GM12873 (cell line): ENCODE measurements around the gene TUBGCP6.

Experiments
- CTCF ChIP-seq: IDR thresholded peaks from 2 replicates; pipeline ENCODE4 v1.5.1; 2012; ENCODE audit warnings: low read depth, mild to moderate bottlenecking, moderate library complexity, low read length, control low read depth; ENCODE audit not compliant: insufficient read depth; ENCODE audit errors: missing control alignments

TUBGCP6 gene

GRCh38 chr22:50204571-50204970 is 40.3 kb downstream of the TUBGCP6 start:
- TF ChIP-seq CTCF = no peak

- no peak for TF ChIP-seq CTCF
Observed at GRCh38 chr22:50203288-50203687, 41.5 kb downstream of the TUBGCP6 start.

GRCh38 chr22:50202130-50202666 is 42.6 kb downstream of the TUBGCP6 start:
- TF ChIP-seq CTCF = no peak

GRCh38 chr22:50201191-50202129 is 43.4 kb downstream of the TUBGCP6 start:
- no peak for TF ChIP-seq CTCF

GRCh38 chr22:50200461-50201190 is 44.2 kb downstream of the TUBGCP6 start, which contains the start of gene SELENOO:
Gene SELENOO, plus strand, starts transcription at chr22:50201011. Its CDS starts 26 bp downstream, at chr22:50201037.
- TF ChIP-seq CTCF = no peak

GRCh38 chr22:50199829-50200460 is 44.9 kb downstream of the TUBGCP6 start:
- no peak for TF ChIP-seq CTCF
